ENCODE measurements around the gene PPP4R4. TPM values are rescaled to one million over a fixed set of nuclear protein-coding genes. Genes with fewer than 3 reads are reported as not detected.
"Not testable (repeated sequence)": the region's sequence is repeated elsewhere in the genome, so short reads cannot be mapped to it uniquely, and the experiment has no call there.

Gene PPP4R4
- total RNA-seq, 1 donor from 2014 or later: 2.7 TPM

- no peak for DNase-seq
- H3K27ac Mint-ChIP-seq: no peak overlapping the region
- H3K4me3 Mint-ChIP-seq: no peak overlapping the region
- no peaks in the 10 kb centered on the region for H3K4me1 Mint-ChIP-seq
- intact Hi-C loops (cut with micrococcal nuclease): no loop called here
- no peaks in the 10 kb centered on the region for H3K36me3 Mint-ChIP-seq (ENCODE audit: low read depth)
- peaks cover 3% of the 10 kb centered on the region for H3K27me3 Mint-ChIP-seq
- no peaks in the 10 kb centered on the region for H3K9me3 Mint-ChIP-seq
Measured at GRCh38 chr14:94224040-94224439, 49.9 kb downstream of the PPP4R4 start.

DNA sequence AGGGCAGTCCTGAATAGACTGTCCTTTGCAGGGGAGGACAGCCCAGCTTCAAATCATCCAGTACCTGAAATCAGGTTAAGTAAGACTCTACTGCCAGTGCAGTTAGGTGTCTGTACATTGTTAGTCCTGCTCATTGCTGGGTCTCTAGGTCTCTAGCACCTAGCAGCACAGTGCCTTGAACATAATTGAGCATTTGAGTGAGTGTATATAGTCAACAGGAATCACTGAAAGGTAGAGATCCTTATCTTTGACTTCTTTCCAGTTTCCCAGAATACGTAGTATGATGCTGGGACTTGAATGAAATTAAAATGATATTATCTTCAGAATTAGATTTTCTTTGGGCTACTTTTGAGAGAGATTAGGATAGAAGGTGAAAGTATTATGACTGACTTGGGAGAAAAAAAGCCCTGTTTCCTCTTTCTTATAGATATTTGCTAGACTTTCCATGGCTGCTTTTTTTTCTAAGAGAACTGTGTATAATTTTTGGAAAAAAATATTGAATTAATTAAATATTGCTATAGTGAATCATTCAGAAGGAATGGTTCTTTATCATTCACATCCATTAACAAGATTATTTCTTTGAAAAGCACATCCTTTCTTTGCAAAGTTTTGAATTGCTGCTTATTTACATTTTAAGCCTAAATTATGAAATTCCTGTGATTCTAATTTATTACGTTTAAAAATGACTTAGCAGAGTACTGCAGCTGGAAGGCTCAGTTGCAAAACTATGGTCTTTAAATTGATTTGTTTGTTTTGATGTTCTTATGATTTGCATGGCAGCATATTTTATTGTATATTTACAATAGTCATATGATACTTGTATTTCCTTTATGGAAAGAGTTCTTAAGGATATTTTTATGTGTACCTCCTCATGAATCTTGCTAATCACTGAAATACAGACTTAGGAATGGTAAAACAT, 51.6 kb downstream of the PPP4R4 start:
- Mint-ChIP-seq H3K4me1 (no peaks in the 10 kb centered on the region), H3K9me3 (no peaks in the 10 kb centered on the region), H3K27ac (no peak overlapping the region), H3K4me3 (no peak overlapping the region), H3K36me3 (ENCODE audit: low read depth) (no peaks in the 10 kb centered on the region), H3K27me3 (peaks cover 3% of the 10 kb centered on the region)
- intact Hi-C loops (cut with micrococcal nuclease): no loop called here
- no peak for DNase-seq

- intact Hi-C loops (cut with micrococcal nuclease): no loop called here
- H3K27ac Mint-ChIP-seq: no peak overlapping the region
- no peak for DNase-seq
- H3K4me3 Mint-ChIP-seq: no peak overlapping the region
- peaks cover 3% of the 10 kb centered on the region for H3K27me3 Mint-ChIP-seq
- H3K36me3 Mint-ChIP-seq (ENCODE audit: low read depth): no peaks in the 10 kb centered on the region
- H3K9me3 Mint-ChIP-seq: no peaks in the 10 kb centered on the region
- no peaks in the 10 kb centered on the region for H3K4me1 Mint-ChIP-seq
Measured at GRCh38 chr14:94227029-94227428, 52.9 kb downstream of the PPP4R4 start.

DNA sequence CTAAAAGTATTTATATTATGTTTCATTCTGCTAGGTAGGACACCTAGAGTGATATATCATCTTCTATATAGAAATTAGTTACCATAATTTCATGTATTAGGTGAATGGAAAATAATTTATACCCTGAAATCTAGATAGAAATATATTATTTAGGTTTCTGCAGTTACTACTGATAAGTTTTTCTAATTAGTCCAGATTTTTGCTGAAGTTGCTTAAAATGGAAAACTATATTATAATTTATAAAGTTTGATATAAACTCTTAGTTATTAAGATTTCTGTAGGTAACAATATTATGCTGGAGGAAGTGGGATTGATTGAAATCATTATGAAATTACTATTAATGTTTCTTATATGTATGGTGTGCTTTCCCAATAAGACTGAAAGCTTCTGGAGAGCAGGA, 62.9 kb downstream of the PPP4R4 start:
- H3K27ac Mint-ChIP-seq: no peak overlapping the region
- DNase-seq: no peak
- H3K27me3 Mint-ChIP-seq: no peaks in the 10 kb centered on the region
- no peaks in the 10 kb centered on the region for H3K36me3 Mint-ChIP-seq (ENCODE audit: low read depth)
- intact Hi-C loops (cut with micrococcal nuclease): no loop called here
- no peaks in the 10 kb centered on the region for H3K9me3 Mint-ChIP-seq
- H3K4me3 Mint-ChIP-seq: no peak overlapping the region
- peaks cover 2% of the 10 kb centered on the region for H3K4me1 Mint-ChIP-seq

DNA sequence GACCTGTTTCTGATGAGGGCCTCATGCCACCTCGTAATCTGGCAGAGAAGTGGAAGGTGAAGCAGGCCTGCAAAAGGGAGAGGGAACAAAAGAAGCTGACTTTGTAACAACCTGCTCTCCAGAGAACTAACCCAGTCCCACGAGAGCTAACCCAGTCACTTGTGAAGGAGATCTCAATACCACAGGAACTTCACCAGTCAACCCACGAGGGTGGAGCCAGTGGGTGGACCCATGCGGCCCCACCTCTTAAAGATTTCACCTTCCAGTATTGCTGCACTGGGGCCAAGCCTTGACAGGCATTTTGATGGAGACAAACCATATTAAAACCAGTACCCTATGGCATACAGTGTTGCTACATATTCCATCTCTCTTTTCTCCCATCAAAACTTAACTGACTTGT, 63.9 kb downstream of the PPP4R4 start:
- no peak overlapping the region for H3K27ac Mint-ChIP-seq
- H3K27me3 Mint-ChIP-seq: no peaks in the 10 kb centered on the region
- intact Hi-C loops (cut with micrococcal nuclease): no loop called here
- no peaks in the 10 kb centered on the region for H3K36me3 Mint-ChIP-seq (ENCODE audit: low read depth)
- no peak for DNase-seq
- no peaks in the 10 kb centered on the region for H3K9me3 Mint-ChIP-seq
- peaks cover 2% of the 10 kb centered on the region for H3K4me1 Mint-ChIP-seq
- H3K4me3 Mint-ChIP-seq: no peak overlapping the region

DNA sequence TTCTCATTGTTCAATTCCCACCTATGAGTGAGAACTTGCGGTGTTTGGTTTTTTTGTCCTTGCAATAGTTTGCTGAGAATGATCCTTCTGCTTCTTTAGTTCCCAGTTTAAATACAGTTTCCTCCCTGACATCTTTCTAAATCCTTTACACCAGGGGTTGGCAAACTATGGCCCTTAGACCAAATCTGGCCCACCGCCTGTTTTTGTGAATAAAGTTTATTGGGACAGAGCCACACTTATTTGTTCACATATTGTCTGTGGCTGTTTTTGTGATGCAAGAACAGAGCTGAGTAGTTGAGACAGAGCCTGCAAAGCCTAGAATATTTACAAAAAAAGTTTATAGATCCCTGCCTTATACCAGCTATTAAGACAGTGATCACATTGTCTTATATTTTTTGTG, 65.3 kb downstream of the PPP4R4 start:
- intact Hi-C loops (cut with micrococcal nuclease): no loop called here
- no peak overlapping the region for H3K4me3 Mint-ChIP-seq
- no peaks in the 10 kb centered on the region for H3K9me3 Mint-ChIP-seq
- H3K36me3 Mint-ChIP-seq (ENCODE audit: low read depth): no peaks in the 10 kb centered on the region
- no peak for DNase-seq
- H3K27me3 Mint-ChIP-seq: peaks cover 2% of the 10 kb centered on the region
- H3K27ac Mint-ChIP-seq: no peak overlapping the region
- peaks cover 2% of the 10 kb centered on the region for H3K4me1 Mint-ChIP-seq

DNA sequence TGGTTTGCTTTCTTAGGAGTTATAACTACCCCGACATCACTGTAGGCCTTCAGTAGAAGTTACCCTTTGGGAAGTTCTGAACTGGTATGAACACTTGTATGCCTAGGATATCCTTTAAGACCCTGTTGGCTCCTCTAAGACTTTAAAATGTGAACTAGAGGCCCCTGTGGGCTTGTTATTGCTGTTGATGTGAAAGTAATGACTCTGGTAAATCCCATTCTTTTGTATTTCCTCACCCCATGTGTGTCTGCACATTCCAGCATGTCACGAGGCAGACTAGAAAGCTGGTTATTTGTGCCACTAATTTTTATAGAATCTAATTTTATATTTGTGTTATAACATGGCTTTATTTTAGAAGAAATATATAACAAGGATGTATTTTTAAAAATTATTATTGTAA, 70.1 kb downstream of the PPP4R4 start:
- no peak for DNase-seq
- H3K9me3 Mint-ChIP-seq: no peaks in the 10 kb centered on the region
- intact Hi-C loops (cut with micrococcal nuclease): no loop called here
- no peaks in the 10 kb centered on the region for H3K4me1 Mint-ChIP-seq
- H3K27ac Mint-ChIP-seq: no peak overlapping the region
- no peak overlapping the region for H3K4me3 Mint-ChIP-seq
- peaks cover 2% of the 10 kb centered on the region for H3K27me3 Mint-ChIP-seq
- no peaks in the 10 kb centered on the region for H3K36me3 Mint-ChIP-seq (ENCODE audit: low read depth)

DNA sequence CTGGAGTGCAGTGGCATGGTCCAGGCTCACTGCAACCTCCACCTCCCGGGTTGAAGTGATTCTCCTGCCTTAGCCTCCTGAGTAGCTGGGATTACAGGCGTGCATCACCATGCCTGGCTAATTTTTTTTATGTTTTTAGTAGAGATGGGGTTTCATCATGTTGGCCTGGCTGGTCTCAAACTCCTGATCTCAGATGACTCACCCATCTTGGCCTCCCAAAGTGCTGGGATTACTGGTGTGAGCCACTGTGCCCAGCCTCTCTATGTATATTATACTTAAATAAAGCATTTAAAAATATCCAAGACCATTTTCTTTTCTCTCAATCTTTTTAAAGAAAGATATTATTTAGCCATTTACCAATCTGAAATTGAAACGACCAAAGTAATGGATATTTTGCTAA, 90.1 kb downstream of the PPP4R4 start:
- H3K27me3 Mint-ChIP-seq; H3K4me1 Mint-ChIP-seq; DNase-seq; H3K36me3 Mint-ChIP-seq (ENCODE audit: low read depth); H3K4me3 Mint-ChIP-seq; H3K27ac Mint-ChIP-seq; H3K9me3 Mint-ChIP-seq; intact Hi-C loops (cut with micrococcal nuclease): not testable (repeated sequence)

DNA sequence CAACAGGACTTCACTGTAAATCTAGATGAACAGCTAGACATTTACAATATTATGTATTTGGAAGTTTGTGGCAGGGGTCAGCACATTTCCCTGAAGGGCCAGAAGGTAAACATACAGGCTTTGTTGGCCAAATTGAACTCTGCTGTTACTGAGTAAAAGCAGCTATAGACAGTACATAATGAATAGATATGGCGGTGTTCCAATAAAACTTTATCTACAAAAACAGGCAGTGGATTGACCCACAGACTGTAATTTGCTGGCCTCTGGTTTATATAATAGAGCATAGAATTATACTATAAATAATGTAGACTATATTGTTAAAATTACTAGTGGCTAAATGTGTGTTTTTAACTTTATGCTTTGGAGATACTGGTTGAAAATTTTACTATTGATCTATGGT, 93.2 kb downstream of the PPP4R4 start:
- H3K36me3 Mint-ChIP-seq (ENCODE audit: low read depth): no peaks in the 10 kb centered on the region
- H3K4me3 Mint-ChIP-seq: no peak overlapping the region
- H3K27me3 Mint-ChIP-seq: peaks cover 3% of the 10 kb centered on the region
- intact Hi-C loops (cut with micrococcal nuclease): no loop called here
- H3K4me1 Mint-ChIP-seq: no peaks in the 10 kb centered on the region
- H3K9me3 Mint-ChIP-seq: peaks cover 5% of the 10 kb centered on the region
- H3K27ac Mint-ChIP-seq: no peak overlapping the region
- DNase-seq: no peak

- H3K27ac Mint-ChIP-seq; H3K4me1 Mint-ChIP-seq; H3K27me3 Mint-ChIP-seq; DNase-seq; intact Hi-C loops (cut with micrococcal nuclease); H3K36me3 Mint-ChIP-seq (ENCODE audit: low read depth); H3K4me3 Mint-ChIP-seq; H3K9me3 Mint-ChIP-seq: not testable (repeated sequence)
Measured at GRCh38 chr14:94268582-94268981, 94.5 kb downstream of the PPP4R4 start.

DNA sequence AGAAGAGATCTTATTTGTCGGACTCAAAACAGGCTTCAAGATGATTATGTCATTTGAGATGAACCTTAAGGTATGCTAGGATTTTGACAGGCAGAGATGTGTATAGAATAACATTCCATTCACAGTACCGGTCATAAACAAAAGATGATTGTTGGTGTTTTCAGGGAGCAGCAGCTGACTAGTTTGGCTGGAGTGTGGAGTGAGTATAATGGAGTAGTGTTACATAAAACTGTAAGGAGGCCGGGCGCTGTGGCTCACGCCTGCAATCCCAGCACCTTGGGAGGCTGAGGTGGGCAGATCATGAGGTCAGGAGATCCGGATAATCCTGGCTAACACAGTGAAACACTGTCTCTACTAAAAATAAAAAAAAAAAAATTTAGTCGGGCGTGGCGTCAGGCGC, 95.0 kb downstream of the PPP4R4 start:
- H3K27me3 Mint-ChIP-seq: peaks cover 6% of the 10 kb centered on the region
- DNase-seq: no peak

GRCh38 chr14:94276898-94277561, 102.9 kb downstream of the PPP4R4 start:
- H3K36me3 Mint-ChIP-seq (ENCODE audit: low read depth); H3K4me1 Mint-ChIP-seq; intact Hi-C loops (cut with micrococcal nuclease); H3K9me3 Mint-ChIP-seq; DNase-seq; H3K27ac Mint-ChIP-seq; H3K27me3 Mint-ChIP-seq; H3K4me3 Mint-ChIP-seq: not testable (repeated sequence)

More for the DNA sequence above, 95.0 kb downstream of the PPP4R4 start:
- Mint-ChIP-seq H3K36me3 (ENCODE audit: low read depth) (no peaks in the 10 kb centered on the region), H3K4me1 (no peaks in the 10 kb centered on the region), H3K9me3 (no peaks in the 10 kb centered on the region), H3K27ac (no peak overlapping the region), H3K4me3 (no peak overlapping the region)
- intact Hi-C loops (cut with micrococcal nuclease): no loop called here

DNA sequence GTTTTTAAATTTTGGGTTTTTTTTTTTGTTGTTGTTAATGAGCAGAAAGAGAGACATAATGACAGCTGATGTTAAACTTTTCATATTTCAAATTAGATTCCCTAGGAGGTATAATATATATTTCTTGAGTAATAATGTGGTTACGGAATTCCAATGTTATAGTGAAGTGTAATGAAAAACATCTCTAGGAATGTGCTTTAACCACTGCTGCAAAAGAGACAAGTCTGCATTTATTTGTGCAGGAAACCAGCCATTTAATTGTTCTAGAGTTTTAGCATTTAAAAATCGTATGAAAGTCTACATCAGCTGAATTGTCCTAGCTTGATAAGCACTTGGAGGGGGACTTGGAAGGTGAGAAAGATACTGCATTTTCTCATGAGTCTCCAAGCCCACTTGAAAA, 104.6 kb downstream of the PPP4R4 start:
- H3K9me3 Mint-ChIP-seq: no peaks in the 10 kb centered on the region
- peaks cover 3% of the 10 kb centered on the region for H3K27me3 Mint-ChIP-seq
- intact Hi-C loops (cut with micrococcal nuclease): no loop called here
- no peak overlapping the region for H3K4me3 Mint-ChIP-seq
- H3K4me1 Mint-ChIP-seq: no peaks in the 10 kb centered on the region
- no peaks in the 10 kb centered on the region for H3K36me3 Mint-ChIP-seq (ENCODE audit: low read depth)
- DNase-seq: no peak
- no peak overlapping the region for H3K27ac Mint-ChIP-seq

DNA sequence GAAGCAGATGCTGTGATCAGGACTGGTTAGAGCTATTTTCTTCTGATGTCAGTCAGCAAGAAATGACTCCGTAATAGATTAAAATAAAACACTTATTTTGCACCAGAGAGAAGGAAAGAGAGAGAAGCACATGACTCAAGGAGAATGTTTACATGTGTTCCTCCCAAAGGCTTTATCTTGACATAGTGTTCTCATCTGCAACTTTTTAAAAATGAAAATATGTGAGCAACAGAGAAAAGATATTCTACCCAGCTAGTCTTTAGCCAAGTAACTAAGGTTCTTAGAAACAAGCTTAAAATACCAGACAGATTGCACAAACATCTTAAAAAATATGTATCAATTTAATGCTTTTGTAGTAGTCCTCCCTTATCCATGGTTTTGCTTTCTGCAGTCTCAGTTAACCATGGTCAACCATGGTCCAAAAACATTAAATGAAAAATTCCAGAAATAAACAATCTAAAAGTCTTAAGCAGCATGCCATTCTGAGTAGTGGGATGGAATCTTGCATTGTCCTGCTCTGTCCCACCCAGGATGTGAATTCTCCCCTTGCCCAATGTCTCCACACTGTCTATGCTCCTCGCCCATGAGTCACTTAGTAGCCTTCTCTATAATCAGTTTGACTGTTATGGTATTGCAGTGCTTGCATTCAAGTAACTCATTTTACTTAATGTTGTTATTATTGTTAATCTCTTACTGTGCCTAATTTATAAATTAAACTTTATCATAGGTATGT, 109.0 kb downstream of the PPP4R4 start:
- intact Hi-C loops (cut with micrococcal nuclease): no loop called here
- Mint-ChIP-seq H3K9me3 (no peaks in the 10 kb centered on the region), H3K36me3 (ENCODE audit: low read depth) (no peaks in the 10 kb centered on the region), H3K27me3 (no peaks in the 10 kb centered on the region), H3K4me3 (no peak overlapping the region), H3K27ac (no peak overlapping the region), H3K4me1 (no peaks in the 10 kb centered on the region)
- no peak for DNase-seq
